IMR-90 (cell line): Measurements from ENCODE around the gene TBCEL. TPM values are rescaled to one million over a fixed set of nuclear protein-coding genes. Genes with fewer than 3 reads are reported as not detected.

Experiments
- ATAC-seq: fragments of 200-7000 bp; cut with Tn5 transposase; 2 replicates; pipeline ENCODE4 v1.9.1; 2020; ENCODE audit warnings: low read depth, mild to moderate bottlenecking, moderate library complexity
- BruUV-seq: library from RNA; stranded (reverse); fragments of 400-500 nt; replicated peaks from 2 replicates; lab custom pipeline; 2021; lab: Mats Ljungman, UMichigan
- CTCF ChIA-PET: fragments of 300-600 bp; formaldehyde crosslinking; extraction: SDS; loops from one replicate; lab custom pipeline; 2021; ENCODE audit warnings: antibody characterized with exemption; lab: Yijun Ruan, JAX
- POLR2A ChIA-PET: fragments of 300-600 bp; sonication (Branson Sonifier 250); formaldehyde crosslinking; loops from one replicate; lab custom pipeline; 2022; ENCODE audit warnings: antibody characterized with exemption; ENCODE audit not compliant: unreplicated experiment; lab: Charles Lee
- DNase-seq: peaks from one replicate; pipeline ENCODE4 v3.0.0; 2013
- H2AFZ ChIP-seq: replicated peaks from 2 replicates; pipeline ENCODE3; 2013; ENCODE audit warnings: low read length, mild to moderate bottlenecking; ENCODE audit not compliant: poor library complexity
- H2AK5ac ChIP-seq: 2 replicates; pipeline ENCODE4 v1.6.1; 2013; ENCODE audit warnings: low read depth, low read length, inconsistent platforms
- H2AK9ac ChIP-seq: replicated peaks from 2 replicates; pipeline ENCODE3; 2013; ENCODE audit warnings: mild to moderate bottlenecking, low read depth, low read length, moderate library complexity; ENCODE audit not compliant: poor library complexity
- H2BK120ac ChIP-seq: 2 replicates; pipeline ENCODE4 v1.6.1; 2013; ENCODE audit warnings: low read depth, low read length, inconsistent platforms
- H2BK15ac ChIP-seq: 3 replicates; pipeline ENCODE4 v1.6.1; 2013; ENCODE audit warnings: low read depth, low read length, inconsistent platforms
- H2BK20ac ChIP-seq: 2 replicates; pipeline ENCODE4 v1.6.1; 2013; ENCODE audit warnings: low read depth, mild to moderate bottlenecking, inconsistent platforms, low read length, moderate library complexity
- H2BK5ac ChIP-seq: 2 replicates; pipeline ENCODE4 v1.6.1; 2013; ENCODE audit warnings: mild to moderate bottlenecking, low read depth, low read length, inconsistent platforms; ENCODE audit not compliant: poor library complexity, severe bottlenecking
- H3K14ac ChIP-seq: replicated peaks from 2 replicates; pipeline ENCODE4 v1.6.1; 2013; ENCODE audit warnings: low read depth, low read length, inconsistent platforms
- H3K18ac ChIP-seq: 2 replicates; pipeline ENCODE4 v1.6.1; 2013; ENCODE audit warnings: low read depth, low read length, control low read depth
- H3K23ac ChIP-seq: 2 replicates; pipeline ENCODE4 v1.6.1; 2013; ENCODE audit warnings: low read depth, low read length, inconsistent platforms
- H3K27ac ChIP-seq: 2 replicates; pipeline ENCODE4 v1.5.1; 2013; ENCODE audit warnings: mild to moderate bottlenecking, control low read depth, low read length; ENCODE audit not compliant: insufficient read depth
- H3K27me3 ChIP-seq: 2 replicates; pipeline ENCODE4 v1.6.1; 2013; ENCODE audit warnings: low read length; ENCODE audit not compliant: control insufficient read depth, insufficient read depth
- H3K36me3 ChIP-seq: 2 replicates; pipeline ENCODE4 v1.6.1; 2013; ENCODE audit warnings: low read length, mixed read lengths; ENCODE audit not compliant: control insufficient read depth, insufficient read depth
- H3K4ac ChIP-seq: 2 replicates; pipeline ENCODE4 v1.6.1; 2013; ENCODE audit warnings: low read depth, low read length, inconsistent platforms
- H3K4me1 ChIP-seq: 2 replicates; pipeline ENCODE4 v1.6.1; 2013; ENCODE audit warnings: low read length, mixed read lengths; ENCODE audit not compliant: control insufficient read depth, insufficient read depth
- H3K4me2 ChIP-seq: 2 replicates; pipeline ENCODE4 v1.6.1; 2013; ENCODE audit warnings: low read depth, mild to moderate bottlenecking, control low read depth, low read length, moderate library complexity
- H3K4me3 ChIP-seq: 2 replicates; pipeline ENCODE4 v1.5.1; 2013; ENCODE audit warnings: low read depth, mild to moderate bottlenecking, control low read depth, low read length, moderate library complexity; ENCODE audit not compliant: insufficient read depth
- H3K56ac ChIP-seq: 2 replicates; pipeline ENCODE4 v1.6.1; 2013; ENCODE audit warnings: low read length, inconsistent platforms; ENCODE audit not compliant: insufficient read depth; ENCODE audit errors: extremely low read depth
- H3K79me1 ChIP-seq, 2 experiments: 2 replicates each; pipeline ENCODE4 v1.6.1; 2013; ENCODE audit warnings: low read length in 2 of 2, inconsistent platforms in 1 of 2, low read depth in 1 of 2
- H3K9ac ChIP-seq: 2 replicates; pipeline ENCODE4 v1.6.1; 2013; ENCODE audit warnings: low read depth, low read length, control low read depth
- H3K9me1 ChIP-seq: 2 replicates; pipeline ENCODE4 v1.6.1; 2013; ENCODE audit warnings: low read length, inconsistent platforms; ENCODE audit not compliant: insufficient read depth
- H3K9me3 ChIP-seq: 2 replicates; pipeline ENCODE4 v1.6.1; 2013; ENCODE audit warnings: low read length; ENCODE audit not compliant: control insufficient read depth, insufficient read depth
- H4K20me1 ChIP-seq: 2 replicates; pipeline ENCODE4 v1.6.1; 2013; ENCODE audit warnings: low read length, inconsistent platforms; ENCODE audit not compliant: insufficient read depth
- H4K5ac ChIP-seq: 2 replicates; pipeline ENCODE4 v1.6.1; 2013; ENCODE audit warnings: mild to moderate bottlenecking, low read depth, low read length, control low read depth
- H4K8ac ChIP-seq, 2 experiments: 2 replicates each; pipeline ENCODE4 v1.6.1; 2013; ENCODE audit warnings: low read depth in 2 of 2, low read length in 2 of 2, control low read depth in 1 of 2, inconsistent platforms in 1 of 2
- H4K91ac ChIP-seq: 2 replicates; pipeline ENCODE4 v1.6.1; 2013; ENCODE audit warnings: low read depth, low read length, inconsistent platforms; ENCODE audit not compliant: insufficient read depth
- BHLHE40 ChIP-seq: fragments of 150-350 bp; IDR thresholded peaks from 2 replicates; pipeline ENCODE4 v1.6.1; 2016; ENCODE audit warnings: mild to moderate bottlenecking, low read depth, low read length
- CEBPB ChIP-seq: IDR thresholded peaks from 2 replicates; pipeline ENCODE4 v1.6.1; 2012; ENCODE audit warnings: low read depth, low read length, improper control_type of control experiment
- CHD1 ChIP-seq: IDR thresholded peaks from 2 replicates; pipeline ENCODE4 v1.6.1; 2012; ENCODE audit warnings: low read depth, low read length, improper control_type of control experiment
- FOS ChIP-seq: fragments of 150-350 bp; IDR thresholded peaks from 2 replicates; pipeline ENCODE4 v1.6.1; 2016; ENCODE audit warnings: low read depth, low read length
- MAFK ChIP-seq: IDR thresholded peaks from 2 replicates; pipeline ENCODE4 v1.6.1; 2012; ENCODE audit warnings: low read depth, low read length, improper control_type of control experiment
- MAZ ChIP-seq: IDR thresholded peaks from 2 replicates; pipeline ENCODE4 v1.6.1; 2012; ENCODE audit warnings: low read depth, mild to moderate bottlenecking, low read length, improper control_type of control experiment, moderate library complexity, borderline replicate concordance
- MXI1 ChIP-seq: IDR thresholded peaks from 2 replicates; pipeline ENCODE4 v1.6.1; 2012; ENCODE audit warnings: low read depth, mild to moderate bottlenecking, low read length, moderate library complexity, borderline replicate concordance
- NFE2L2 ChIP-seq: fragments of 150-350 bp; IDR thresholded peaks from 2 replicates; pipeline ENCODE4 v1.6.1; 2016; ENCODE audit warnings: low read depth, mild to moderate bottlenecking, low read length
- POLR2A ChIP-seq: IDR thresholded peaks from 2 replicates; pipeline ENCODE4 v1.6.1; 2012; ENCODE audit warnings: mild to moderate bottlenecking, low read depth, low read length
- RAD21 ChIP-seq: IDR thresholded peaks from 2 replicates; pipeline ENCODE4 v1.6.1; 2012; ENCODE audit warnings: low read length, improper control_type of control experiment
- RCOR1 ChIP-seq: IDR thresholded peaks from 2 replicates; pipeline ENCODE4 v1.6.1; 2012; ENCODE audit warnings: mild to moderate bottlenecking, low read length, improper control_type of control experiment; ENCODE audit not compliant: insufficient replicate concordance
- RFX5 ChIP-seq: IDR thresholded peaks from 2 replicates; pipeline ENCODE4 v1.8.0; 2012; ENCODE audit warnings: low read depth, mild to moderate bottlenecking, low read length, moderate library complexity
- SMC3 ChIP-seq: fragments of 150-350 bp; IDR thresholded peaks from 2 replicates; pipeline ENCODE4 v1.6.1; 2016; ENCODE audit warnings: low read depth, mild to moderate bottlenecking, antibody characterized with exemption, low read length, moderate library complexity
- WGBS, 2 experiments: methylation state at CpG; one replicate each; pipeline versions ENCODE4 v1.1.5 to v1.1.7; 2013; ENCODE audit warnings: missing lambda C conversion rate in 2 of 2; ENCODE audit not compliant: insufficient read length in 1 of 2; ENCODE audit errors: extremely low coverage in 2 of 2; 5-methylcytosine and 5-hydroxymethylcytosine counted together
- dilution Hi-C: fragments of 300-500 bp; cut with HindIII; formaldehyde crosslinking; loops from one replicate; pipeline ENCODE4 v1.14.3; 2018; ENCODE audit warnings: low sequenced_read_pairs; ENCODE audit not compliant: unreplicated experiment
- in situ Hi-C: fragments of 300-500 bp; cut with MboI; formaldehyde crosslinking; loops from 3 replicates; pipeline ENCODE4 v1.14.3; 2019; ENCODE audit warnings: low sequenced_read_pairs, inconsistent platforms, mixed read lengths
- intact Hi-C: fragments of 100-400 bp; cut with micrococcal nuclease; formaldehyde crosslinking; loops from 2 replicates; pipeline ENCODE4 v1.10.0; 2022
- polyA plus RNA-seq, 3 experiments: library from polyadenylated mRNA; depleted of rRNA; stranded (reverse); fragments of >200 nt; gene quantifications; 2 replicates each; pipeline ENCODE4 v1.2.3, GENCODE V29; 2012; ENCODE audit warnings: low replicate concordance in 1 of 3
- total RNA-seq: library from RNA; depleted of rRNA; stranded (reverse); fragments of >200 nt; gene quantifications from 2 replicates; pipeline ENCODE4 v1.2.3, GENCODE V29; 2012
- TF ChIP-seq, protein P1 (sequence below): fragments of 150-350 bp; IDR thresholded peaks from 2 replicates; pipeline ENCODE4 v1.6.1; 2017; ENCODE audit warnings: mild to moderate bottlenecking, antibody characterized with exemption, low read length, low read depth
- TF ChIP-seq, protein P2 (sequence below): conservative IDR thresholded peaks from 2 replicates; pipeline ENCODE4 v1.5.1; 2012; ENCODE audit warnings: mild to moderate bottlenecking, low read depth, low read length, improper control_type of control experiment
- TF ChIP-seq, protein P3 (sequence below): fragments of 150-350 bp; IDR thresholded peaks from 2 replicates; pipeline ENCODE4 v1.6.1; 2016; ENCODE audit warnings: low read depth, mild to moderate bottlenecking, low read length, moderate library complexity, borderline replicate concordance

The TBCEL gene
- total and polyA plus RNA-seq, 2 of the 4 experiments (the other 2 are of a cell fraction), result 7.1 to 21.0 TPM

DNA sequence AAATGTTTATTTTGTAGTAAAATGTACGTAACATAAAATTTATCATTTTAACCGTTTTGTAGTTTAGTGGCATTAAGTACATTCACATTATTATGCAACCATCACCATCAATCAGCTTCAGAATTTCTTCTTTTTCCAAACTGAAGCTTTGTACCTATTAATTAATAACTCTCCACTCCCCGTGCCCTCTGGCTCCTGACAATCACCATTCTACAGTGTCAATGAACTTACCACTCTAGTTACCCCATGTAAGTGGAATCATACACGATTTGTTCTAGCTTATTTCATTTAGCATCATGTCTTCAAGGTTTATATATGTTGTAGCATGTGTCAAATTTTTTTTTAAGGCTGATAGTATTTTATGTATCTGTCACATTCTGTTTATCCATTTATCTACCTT is 9.7 kb downstream of the TBCEL start:
- Histone ChIP-seq H2BK15ac (no peak overlapping the region), H3K79me1 (peaks cover 27 to 40% of the 10 kb centered on the region in 2 experiments), H4K91ac (no peak overlapping the region), H3K9me1 (no peaks in the 10 kb centered on the region), H3K4me3 (no peak overlapping the region), H2BK120ac (no peak overlapping the region), H3K56ac (no peak overlapping the region), H3K18ac (no peak overlapping the region), H3K4ac (no peak overlapping the region), H2AFZ (no peak overlapping the region), H3K27me3 (no peaks in the 10 kb centered on the region), H4K8ac (no peak overlapping the region), H4K5ac (no peak overlapping the region), H3K9me3 (no peaks in the 10 kb centered on the region), H3K14ac (no peak overlapping the region), H3K27ac (no peak overlapping the region), H2AK5ac (no peak overlapping the region), H3K9ac (no peak overlapping the region), H3K4me2 (no peak overlapping the region), H3K4me1 (no peaks in the 10 kb centered on the region), H2BK20ac (no peak overlapping the region), H3K36me3 (no peaks in the 10 kb centered on the region), H3K23ac (no peak overlapping the region), H2AK9ac (no peak overlapping the region), H4K20me1 (peaks cover 11% of the 10 kb centered on the region; the same call in 1 of the 2 replicates), H2BK5ac (no peak overlapping the region)
- no CpG with 5 or more reads among the region's 4 CpGs for WGBS, 2 experiments
- TF ChIP-seq, protein P1, sequence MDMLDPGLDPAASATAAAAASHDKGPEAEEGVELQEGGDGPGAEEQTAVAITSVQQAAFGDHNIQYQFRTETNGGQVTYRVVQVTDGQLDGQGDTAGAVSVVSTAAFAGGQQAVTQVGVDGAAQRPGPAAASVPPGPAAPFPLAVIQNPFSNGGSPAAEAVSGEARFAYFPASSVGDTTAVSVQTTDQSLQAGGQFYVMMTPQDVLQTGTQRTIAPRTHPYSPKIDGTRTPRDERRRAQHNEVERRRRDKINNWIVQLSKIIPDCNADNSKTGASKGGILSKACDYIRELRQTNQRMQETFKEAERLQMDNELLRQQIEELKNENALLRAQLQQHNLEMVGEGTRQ, result no peak
- TF ChIP-seq CEBPB (no peak), RFX5 (no peak), RAD21 (no peak), MAFK (no peak), CHD1 (no peak), POLR2A (no peak), MXI1 (no peak), MAZ (no peak), RCOR1 (no peak), SMC3 (no peak), FOS (no peak), BHLHE40 (no peak), NFE2L2 (no peak)
- TF ChIP-seq, protein P2, sequence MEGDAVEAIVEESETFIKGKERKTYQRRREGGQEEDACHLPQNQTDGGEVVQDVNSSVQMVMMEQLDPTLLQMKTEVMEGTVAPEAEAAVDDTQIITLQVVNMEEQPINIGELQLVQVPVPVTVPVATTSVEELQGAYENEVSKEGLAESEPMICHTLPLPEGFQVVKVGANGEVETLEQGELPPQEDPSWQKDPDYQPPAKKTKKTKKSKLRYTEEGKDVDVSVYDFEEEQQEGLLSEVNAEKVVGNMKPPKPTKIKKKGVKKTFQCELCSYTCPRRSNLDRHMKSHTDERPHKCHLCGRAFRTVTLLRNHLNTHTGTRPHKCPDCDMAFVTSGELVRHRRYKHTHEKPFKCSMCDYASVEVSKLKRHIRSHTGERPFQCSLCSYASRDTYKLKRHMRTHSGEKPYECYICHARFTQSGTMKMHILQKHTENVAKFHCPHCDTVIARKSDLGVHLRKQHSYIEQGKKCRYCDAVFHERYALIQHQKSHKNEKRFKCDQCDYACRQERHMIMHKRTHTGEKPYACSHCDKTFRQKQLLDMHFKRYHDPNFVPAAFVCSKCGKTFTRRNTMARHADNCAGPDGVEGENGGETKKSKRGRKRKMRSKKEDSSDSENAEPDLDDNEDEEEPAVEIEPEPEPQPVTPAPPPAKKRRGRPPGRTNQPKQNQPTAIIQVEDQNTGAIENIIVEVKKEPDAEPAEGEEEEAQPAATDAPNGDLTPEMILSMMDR, result no peak
- TF ChIP-seq, protein P3, sequence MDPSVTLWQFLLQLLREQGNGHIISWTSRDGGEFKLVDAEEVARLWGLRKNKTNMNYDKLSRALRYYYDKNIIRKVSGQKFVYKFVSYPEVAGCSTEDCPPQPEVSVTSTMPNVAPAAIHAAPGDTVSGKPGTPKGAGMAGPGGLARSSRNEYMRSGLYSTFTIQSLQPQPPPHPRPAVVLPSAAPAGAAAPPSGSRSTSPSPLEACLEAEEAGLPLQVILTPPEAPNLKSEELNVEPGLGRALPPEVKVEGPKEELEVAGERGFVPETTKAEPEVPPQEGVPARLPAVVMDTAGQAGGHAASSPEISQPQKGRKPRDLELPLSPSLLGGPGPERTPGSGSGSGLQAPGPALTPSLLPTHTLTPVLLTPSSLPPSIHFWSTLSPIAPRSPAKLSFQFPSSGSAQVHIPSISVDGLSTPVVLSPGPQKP, result no peak
- ATAC-seq (no peak), DNase-seq (no peak)
- in situ Hi-C loops (no loop called here), dilution Hi-C loops (no loop called here), intact Hi-C loops (no loop called here)
- ChIA-PET CTCF (no interaction called here), POLR2A (no interaction called here)
- no TSS peak for BruUV-seq
